ENCODE results near the gene DRD4.

The DRD4 gene

GRCh38 chr11:601573-602245, 35.4 kb upstream of the DRD4 start:
- Histone ChIP-seq H2BK12ac (ENCODE audit: low read length in 2 of 2) (no peak overlapping the region), H3K4ac (ENCODE audit: low read depth in 1 of 2, low read length in 2 of 2) (no peak overlapping the region), H3K18ac (ENCODE audit: low read depth in 1 of 2, low read length in 2 of 2) (no peak overlapping the region), H3K23ac (ENCODE audit: low read length in 2 of 2) (no peak overlapping the region), H2AFZ (ENCODE audit: low read depth, low read length) (no peak overlapping the region), H3K36me3 (ENCODE audit: control insufficient read depth in 1 of 2, insufficient read depth in 2 of 2, low read depth in 1 of 2, low read length in 2 of 2) (peaks cover 86 to 88% of the 10 kb centered on the region in 2 experiments), H4K8ac (ENCODE audit: low read length) (no peak overlapping the region), H3K9me3 (ENCODE audit: control insufficient read depth, low read length) (no peaks in the 10 kb centered on the region), H3K27me3 (ENCODE audit: control insufficient read depth in 1 of 2, insufficient read depth in 1 of 2, low read length in 2 of 2) (no peaks in the 10 kb centered on the region), H2BK120ac (ENCODE audit: low read depth, low read length) (no peak overlapping the region), H2BK5ac (ENCODE audit: low read depth, low read length, poor library complexity, severe bottlenecking) (no peak overlapping the region), H3K14ac (ENCODE audit: low read length in 2 of 2) (no peak overlapping the region), H3K9ac (ENCODE audit: low read length) (no peak overlapping the region), H2BK15ac (ENCODE audit: low read depth, poor library complexity, severe bottlenecking) (no peak overlapping the region), H3K79me1 (replicated peaks; ENCODE audit: low read length, poor library complexity, severe bottlenecking) (peaks cover 49% of the 10 kb centered on the region), H2AK5ac (ENCODE audit: low read length, severe bottlenecking) (no peak overlapping the region), H3K4me1 (ENCODE audit: control insufficient read depth, insufficient read depth, low read depth, low read length) (peaks cover 4% of the 10 kb centered on the region), H3K4me3 (ENCODE audit: insufficient read depth in 1 of 2, low read depth in 1 of 2, low read length in 2 of 2) (no peak overlapping the region), H3K27ac (ENCODE audit: low read length, poor library complexity, severe bottlenecking) (no peak overlapping the region), H4K91ac (ENCODE audit: low read length) (no peak overlapping the region), H3K4me2 (ENCODE audit: low read length, poor library complexity, severe bottlenecking) (no peak overlapping the region)
- no peak for DNase-seq
- 97% methylated on average over 18 of the region's 23 CpGs for WGBS

- WGBS, result 93% methylated on average over 13 of the region's 13 CpGs
- Histone ChIP-seq H3K4me2 (ENCODE audit: low read length, poor library complexity, severe bottlenecking) (no peak overlapping the region), H3K23ac (ENCODE audit: low read length in 2 of 2) (no peak overlapping the region), H2BK12ac (ENCODE audit: low read length in 2 of 2) (no peak overlapping the region), H4K8ac (ENCODE audit: low read length) (no peak overlapping the region), H4K91ac (ENCODE audit: low read length) (no peak overlapping the region), H3K27ac (ENCODE audit: low read length, poor library complexity, severe bottlenecking) (no peak overlapping the region), H3K79me1 (replicated peaks; ENCODE audit: low read length, poor library complexity, severe bottlenecking) (peaks cover 51% of the 10 kb centered on the region), H2BK5ac (ENCODE audit: low read depth, low read length, poor library complexity, severe bottlenecking) (no peak overlapping the region), H2BK120ac (ENCODE audit: low read depth, low read length) (no peak overlapping the region), H2BK15ac (ENCODE audit: low read depth, poor library complexity, severe bottlenecking) (no peak overlapping the region), H3K4me1 (ENCODE audit: control insufficient read depth, insufficient read depth, low read depth, low read length) (peaks cover 4% of the 10 kb centered on the region), H2AK5ac (ENCODE audit: low read length, severe bottlenecking) (no peak overlapping the region), H3K9me3 (ENCODE audit: control insufficient read depth, low read length) (no peaks in the 10 kb centered on the region), H3K36me3 (ENCODE audit: control insufficient read depth in 1 of 2, insufficient read depth in 2 of 2, low read depth in 1 of 2, low read length in 2 of 2) (peaks cover 86 to 90% of the 10 kb centered on the region in 2 experiments), H3K27me3 (ENCODE audit: control insufficient read depth in 1 of 2, insufficient read depth in 1 of 2, low read length in 2 of 2) (no peaks in the 10 kb centered on the region), H3K9ac (ENCODE audit: low read length) (no peak overlapping the region), H3K18ac (ENCODE audit: low read depth in 1 of 2, low read length in 2 of 2) (no peak overlapping the region), H3K4me3 (ENCODE audit: insufficient read depth in 1 of 2, low read depth in 1 of 2, low read length in 2 of 2) (no peak overlapping the region), H3K14ac (ENCODE audit: low read length in 2 of 2) (no peak overlapping the region), H2AFZ (ENCODE audit: low read depth, low read length) (no peak overlapping the region), H3K4ac (ENCODE audit: low read depth in 1 of 2, low read length in 2 of 2) (no peak overlapping the region)
- DNase-seq, result no peak
Observed at GRCh38 chr11:603154-603553, 33.9 kb upstream of the DRD4 start.

GRCh38 chr11:605286-606129, 31.6 kb upstream of the DRD4 start:
- Histone ChIP-seq H3K4ac (ENCODE audit: low read depth in 1 of 2, low read length in 2 of 2) (no peak overlapping the region), H3K23ac (ENCODE audit: low read length in 2 of 2) (no peak overlapping the region), H3K27me3 (ENCODE audit: control insufficient read depth in 1 of 2, insufficient read depth in 1 of 2, low read length in 2 of 2) (no peaks in the 10 kb centered on the region), H2BK12ac (ENCODE audit: low read length in 2 of 2) (no peak overlapping the region), H3K36me3 (ENCODE audit: control insufficient read depth in 1 of 2, insufficient read depth in 2 of 2, low read depth in 1 of 2, low read length in 2 of 2) (peaks cover 90 to 92% of the 10 kb centered on the region in 2 experiments), H2BK5ac (ENCODE audit: low read depth, low read length, poor library complexity, severe bottlenecking) (no peak overlapping the region), H3K4me1 (ENCODE audit: control insufficient read depth, insufficient read depth, low read depth, low read length) (peaks cover 4% of the 10 kb centered on the region), H3K14ac (ENCODE audit: low read length in 2 of 2) (no peak overlapping the region), H3K9ac (ENCODE audit: low read length) (no peak overlapping the region), H2AK5ac (ENCODE audit: low read length, severe bottlenecking) (no peak overlapping the region), H4K8ac (ENCODE audit: low read length) (no peak overlapping the region), H3K9me3 (ENCODE audit: control insufficient read depth, low read length) (no peaks in the 10 kb centered on the region), H2BK15ac (ENCODE audit: low read depth, poor library complexity, severe bottlenecking) (no peak overlapping the region), H3K4me2 (ENCODE audit: low read length, poor library complexity, severe bottlenecking) (no peak overlapping the region), H3K18ac (ENCODE audit: low read depth in 1 of 2, low read length in 2 of 2) (no peak overlapping the region), H3K79me1 (replicated peaks; ENCODE audit: low read length, poor library complexity, severe bottlenecking) (peaks cover 55% of the 10 kb centered on the region), H3K4me3 (ENCODE audit: insufficient read depth in 1 of 2, low read depth in 1 of 2, low read length in 2 of 2) (no peak overlapping the region), H2AFZ (ENCODE audit: low read depth, low read length) (no peak overlapping the region), H4K91ac (ENCODE audit: low read length) (no peak overlapping the region), H3K27ac (ENCODE audit: low read length, poor library complexity, severe bottlenecking) (no peak overlapping the region), H2BK120ac (ENCODE audit: low read depth, low read length) (no peak overlapping the region)
- 95% methylated on average over 32 of the region's 33 CpGs for WGBS
- no peak for DNase-seq

- Histone ChIP-seq H3K14ac (ENCODE audit: low read length in 2 of 2) (no peak overlapping the region), H3K4ac (ENCODE audit: low read depth in 1 of 2, low read length in 2 of 2) (no peak overlapping the region), H2BK5ac (ENCODE audit: low read depth, low read length, poor library complexity, severe bottlenecking) (no peak overlapping the region), H3K23ac (ENCODE audit: low read length in 2 of 2) (no peak overlapping the region), H4K8ac (ENCODE audit: low read length) (no peak overlapping the region), H2AFZ (ENCODE audit: low read depth, low read length) (no peak overlapping the region), H3K27ac (ENCODE audit: low read length, poor library complexity, severe bottlenecking) (no peak overlapping the region), H3K4me1 (ENCODE audit: control insufficient read depth, insufficient read depth, low read depth, low read length) (peaks cover 4% of the 10 kb centered on the region), H2BK12ac (ENCODE audit: low read length in 2 of 2) (no peak overlapping the region), H3K4me3 (ENCODE audit: insufficient read depth in 1 of 2, low read depth in 1 of 2, low read length in 2 of 2) (no peak overlapping the region), H3K27me3 (ENCODE audit: control insufficient read depth in 1 of 2, insufficient read depth in 1 of 2, low read length in 2 of 2) (no peaks in the 10 kb centered on the region), H3K36me3 (ENCODE audit: control insufficient read depth in 1 of 2, insufficient read depth in 2 of 2, low read depth in 1 of 2, low read length in 2 of 2) (peaks cover 92 to 96% of the 10 kb centered on the region in 2 experiments), H2AK5ac (ENCODE audit: low read length, severe bottlenecking) (no peak overlapping the region), H3K9ac (ENCODE audit: low read length) (no peak overlapping the region), H3K9me3 (ENCODE audit: control insufficient read depth, low read length) (no peaks in the 10 kb centered on the region), H2BK120ac (ENCODE audit: low read depth, low read length) (no peak overlapping the region), H3K18ac (ENCODE audit: low read depth in 1 of 2, low read length in 2 of 2) (no peak overlapping the region), H2BK15ac (ENCODE audit: low read depth, poor library complexity, severe bottlenecking) (no peak overlapping the region), H4K91ac (ENCODE audit: low read length) (no peak overlapping the region), H3K79me1 (replicated peaks; ENCODE audit: low read length, poor library complexity, severe bottlenecking) (peaks cover 55% of the 10 kb centered on the region), H3K4me2 (ENCODE audit: low read length, poor library complexity, severe bottlenecking) (no peak overlapping the region)
- no peak for DNase-seq
- WGBS, result 99% methylated on average over 18 of the region's 19 CpGs
Observed at GRCh38 chr11:606245-606644, 30.8 kb upstream of the DRD4 start.
